Stimulated activated naive B cell treated with anti-CD40 and anti-IgM and Interleukin-4, amounts not matched to agents 10 μg/mL and 1 μg/mL and 100 μg/mL, for 72 hours (primary cell): ENCODE data around the gene SRRM4.

Source experiments
- ATAC-seq, 2 donors: fragments of 150-1000 bp; cut with Tn5 transposase; replicated peaks; 2 replicates each; pipeline ENCODE4 v1.10.0; 2021; ENCODE audit warnings: moderate library complexity in 1 of 2
- DNase-seq: peaks from one replicate; pipeline ENCODE4 v3.0.0; 2021
- H3K27ac Mint-ChIP-seq: one replicate; pipeline ENCODE4 v1.8.0; 2022; ENCODE audit warnings: mild to moderate bottlenecking, mixed read lengths
- H3K27me3 Mint-ChIP-seq, 2 donors: one replicate each; pipeline ENCODE4 v1.8.0; 2022; ENCODE audit warnings: mixed read lengths in 2 of 2
- H3K36me3 Mint-ChIP-seq, 2 donors: one replicate each; pipeline ENCODE4 v1.8.0; 2022; ENCODE audit warnings: mixed read lengths in 2 of 2, mild to moderate bottlenecking in 1 of 2
- H3K4me1 Mint-ChIP-seq, 2 donors: one replicate each; pipeline ENCODE4 v1.8.0; 2022; ENCODE audit warnings: mixed read lengths in 2 of 2, mild to moderate bottlenecking in 1 of 2
- H3K4me3 Mint-ChIP-seq, 2 donors: one replicate each; pipeline ENCODE4 v1.8.0; 2022; ENCODE audit warnings: mild to moderate bottlenecking in 2 of 2, mixed read lengths in 2 of 2, moderate library complexity in 1 of 2
- H3K9me3 Mint-ChIP-seq, 2 donors: one replicate each; pipeline ENCODE4 v1.8.0; 2022; ENCODE audit warnings: mixed read lengths in 2 of 2, mild to moderate bottlenecking in 1 of 2

Gene SRRM4

GRCh38 chr12:118981285-118982211 is at the start of gene SRRM4:
SRRM4 (plus strand) TSS chr12:118981541; CDS start chr12:118981883, 342 bp downstream.
- ATAC-seq (no peak), DNase-seq (no peak)
- no peak within 1 kb of the TSS for H3K4me3 Mint-ChIP-seq
- no peak within 1 kb of the TSS for H3K27ac Mint-ChIP-seq
- peaks cover 0 to 3% of the 10 kb centered on the region in 2 donors for H3K9me3 Mint-ChIP-seq
- peaks cover 37 to 52% of the 10 kb centered on the region in 2 donors for H3K27me3 Mint-ChIP-seq
- peaks cover 0 to 2% of the 10 kb centered on the region in 2 donors for H3K4me1 Mint-ChIP-seq
- H3K36me3 Mint-ChIP-seq, result peaks cover 0 to 3% of the 10 kb centered on the region in 2 donors

- no peak for ATAC-seq
- no peaks in the 10 kb centered on the region for H3K4me1 Mint-ChIP-seq
- no peak overlapping the region for H3K27ac Mint-ChIP-seq
- no peak overlapping the region for H3K4me3 Mint-ChIP-seq
- H3K36me3 Mint-ChIP-seq, result no peaks in the 10 kb centered on the region
- H3K27me3 Mint-ChIP-seq, result no peaks in the 10 kb centered on the region
- H3K9me3 Mint-ChIP-seq, result no peaks in the 10 kb centered on the region
- DNase-seq, result no peak
Measured at GRCh38 chr12:118946256-118946655, 35.1 kb upstream of the SRRM4 start.

- peaks cover 7 to 8% of the 10 kb centered on the region in 2 donors for H3K9me3 Mint-ChIP-seq
- DNase-seq (no peak), ATAC-seq (no peak)
- H3K4me3 Mint-ChIP-seq, result no peak overlapping the region
- H3K4me1 Mint-ChIP-seq, result no peaks in the 10 kb centered on the region
- peaks cover 3 to 14% of the 10 kb centered on the region in 2 donors for H3K27me3 Mint-ChIP-seq
- H3K36me3 Mint-ChIP-seq, result peaks cover 0 to 1% of the 10 kb centered on the region in 2 donors
- H3K27ac Mint-ChIP-seq, result no peak overlapping the region
Measured at GRCh38 chr12:118958520-118958919, 22.8 kb upstream of the SRRM4 start.

GRCh38 chr12:118959348-118959747 is 22.0 kb upstream of the SRRM4 start:
- peaks cover 0 to 1% of the 10 kb centered on the region in 2 donors for H3K36me3 Mint-ChIP-seq
- H3K4me1 Mint-ChIP-seq, result no peaks in the 10 kb centered on the region
- ATAC-seq, result no peak
- H3K27ac Mint-ChIP-seq, result no peak overlapping the region
- peaks cover 5 to 8% of the 10 kb centered on the region in 2 donors for H3K9me3 Mint-ChIP-seq
- no peak overlapping the region for H3K4me3 Mint-ChIP-seq
- DNase-seq, result no peak
- H3K27me3 Mint-ChIP-seq, result peaks cover 3 to 11% of the 10 kb centered on the region in 2 donors

GRCh38 chr12:118959985-118960560 is 21.3 kb upstream of the SRRM4 start:
- no peak overlapping the region for H3K27ac Mint-ChIP-seq
- no peak overlapping the region for H3K4me3 Mint-ChIP-seq
- peaks cover 0 to 1% of the 10 kb centered on the region in 2 donors for H3K36me3 Mint-ChIP-seq
- H3K27me3 Mint-ChIP-seq, result peaks cover 3 to 5% of the 10 kb centered on the region in 2 donors
- ATAC-seq, result no peak
- no peaks in the 10 kb centered on the region for H3K4me1 Mint-ChIP-seq
- H3K9me3 Mint-ChIP-seq, result peaks cover 3 to 6% of the 10 kb centered on the region in 2 donors
- no peak for DNase-seq

- peaks cover 0 to 3% of the 10 kb centered on the region in 2 donors for H3K27me3 Mint-ChIP-seq
- DNase-seq, result no peak
- H3K4me1 Mint-ChIP-seq, result no peaks in the 10 kb centered on the region
- H3K36me3 Mint-ChIP-seq, result peaks cover 0 to 1% of the 10 kb centered on the region in 2 donors
- H3K4me3 Mint-ChIP-seq, result no peak overlapping the region
- H3K27ac Mint-ChIP-seq, result no peak overlapping the region
- H3K9me3 Mint-ChIP-seq, result peaks cover 3 to 8% of the 10 kb centered on the region in 2 donors
- ATAC-seq, result no peak
Measured at GRCh38 chr12:118960865-118961264, 20.5 kb upstream of the SRRM4 start.

- peaks cover 0 to 1% of the 10 kb centered on the region in 2 donors for H3K36me3 Mint-ChIP-seq
- no peak for ATAC-seq
- H3K4me1 Mint-ChIP-seq, result no peaks in the 10 kb centered on the region
- no peak for DNase-seq
- no peak overlapping the region for H3K27ac Mint-ChIP-seq
- H3K9me3 Mint-ChIP-seq, result peaks cover 13% of the 10 kb centered on the region in 2 donors
- no peak overlapping the region for H3K4me3 Mint-ChIP-seq
- H3K27me3 Mint-ChIP-seq, result peaks cover 0 to 4% of the 10 kb centered on the region in 2 donors
Measured at GRCh38 chr12:118964988-118965387, 16.4 kb upstream of the SRRM4 start.

GRCh38 chr12:118970856-118971255 is 10.5 kb upstream of the SRRM4 start:
- no peak overlapping the region for H3K27ac Mint-ChIP-seq
- DNase-seq, result no peak
- H3K36me3 Mint-ChIP-seq, result no peaks in the 10 kb centered on the region
- ATAC-seq, result no peak
- H3K9me3 Mint-ChIP-seq, result peaks cover 5 to 9% of the 10 kb centered on the region in 2 donors
- H3K27me3 Mint-ChIP-seq, result peaks cover 0 to 8% of the 10 kb centered on the region in 2 donors
- no peak overlapping the region for H3K4me3 Mint-ChIP-seq
- H3K4me1 Mint-ChIP-seq, result no peaks in the 10 kb centered on the region

- Mint-ChIP-seq H3K27ac (no peak overlapping the region), H3K27me3 (peaks cover 5 to 8% of the 10 kb centered on the region in 2 donors), H3K4me3 (no peak overlapping the region), H3K4me1 (no peaks in the 10 kb centered on the region), H3K36me3 (no peaks in the 10 kb centered on the region), H3K9me3 (peaks cover 1 to 9% of the 10 kb centered on the region in 2 donors)
- DNase-seq (no peak), ATAC-seq (no peak)
Measured at GRCh38 chr12:118972982-118973381, 8.4 kb upstream of the SRRM4 start.

- Mint-ChIP-seq H3K27me3 (peaks cover 41 to 57% of the 10 kb centered on the region in 2 donors), H3K27ac (no peak overlapping the region)
- DNase-seq, result peak; percentile 4
Measured at GRCh38 chr12:118979763-118980406, 1.5 kb upstream of the SRRM4 start.

GRCh38 chr12:118980407-118981014 is 830 bp upstream of the SRRM4 start:
- Mint-ChIP-seq H3K4me1 (peaks cover 0 to 2% of the 10 kb centered on the region in 2 donors), H3K4me3 (no peak overlapping the region), H3K27me3 (peaks cover 37 to 57% of the 10 kb centered on the region in 2 donors), H3K9me3 (peaks cover 0 to 3% of the 10 kb centered on the region in 2 donors), H3K27ac (no peak overlapping the region), H3K36me3 (peaks cover 0 to 3% of the 10 kb centered on the region in 2 donors)
- DNase-seq (no peak), ATAC-seq (no peak)

More at GRCh38 chr12:118979763-118980406, 1.5 kb upstream of the SRRM4 start:
- Mint-ChIP-seq H3K36me3 (peaks cover 0 to 3% of the 10 kb centered on the region in 2 donors), H3K9me3 (peaks cover 0 to 3% of the 10 kb centered on the region in 2 donors), H3K4me1 (peaks cover 0 to 2% of the 10 kb centered on the region in 2 donors), H3K4me3 (no peak overlapping the region)
- ATAC-seq, result peak in 1 of 2 donors; percentile 43

GRCh38 chr12:118982302-118982701 is 961 bp downstream of the SRRM4 start:
- peaks cover 0 to 2% of the 10 kb centered on the region in 2 donors for H3K4me1 Mint-ChIP-seq
- ATAC-seq (no peak), DNase-seq (no peak)
- H3K36me3 Mint-ChIP-seq, result peaks cover 0 to 3% of the 10 kb centered on the region in 2 donors
- peaks cover 37 to 52% of the 10 kb centered on the region in 2 donors for H3K27me3 Mint-ChIP-seq
- no peak overlapping the region for H3K4me3 Mint-ChIP-seq
- no peak overlapping the region for H3K27ac Mint-ChIP-seq
- H3K9me3 Mint-ChIP-seq, result peaks cover 0 to 3% of the 10 kb centered on the region in 2 donors

- peaks cover 37 to 52% of the 10 kb centered on the region in 2 donors for H3K27me3 Mint-ChIP-seq
- H3K4me1 Mint-ChIP-seq, result peaks cover 0 to 2% of the 10 kb centered on the region in 2 donors
- H3K4me3 Mint-ChIP-seq, result no peak overlapping the region
- H3K36me3 Mint-ChIP-seq, result peaks cover 0 to 3% of the 10 kb centered on the region in 2 donors
- peaks cover 0 to 3% of the 10 kb centered on the region in 2 donors for H3K9me3 Mint-ChIP-seq
- no peak overlapping the region for H3K27ac Mint-ChIP-seq
- ATAC-seq, result no peak
- DNase-seq, result no peak
Measured at GRCh38 chr12:118982984-118983761, 1.8 kb downstream of the SRRM4 start.
